ENCODE data around the gene GPR65.
"Not testable (repeated sequence)": the region's sequence is repeated elsewhere in the genome, so short reads cannot be mapped to it uniquely, and the experiment has no call there.

Gene GPR65

DNA sequence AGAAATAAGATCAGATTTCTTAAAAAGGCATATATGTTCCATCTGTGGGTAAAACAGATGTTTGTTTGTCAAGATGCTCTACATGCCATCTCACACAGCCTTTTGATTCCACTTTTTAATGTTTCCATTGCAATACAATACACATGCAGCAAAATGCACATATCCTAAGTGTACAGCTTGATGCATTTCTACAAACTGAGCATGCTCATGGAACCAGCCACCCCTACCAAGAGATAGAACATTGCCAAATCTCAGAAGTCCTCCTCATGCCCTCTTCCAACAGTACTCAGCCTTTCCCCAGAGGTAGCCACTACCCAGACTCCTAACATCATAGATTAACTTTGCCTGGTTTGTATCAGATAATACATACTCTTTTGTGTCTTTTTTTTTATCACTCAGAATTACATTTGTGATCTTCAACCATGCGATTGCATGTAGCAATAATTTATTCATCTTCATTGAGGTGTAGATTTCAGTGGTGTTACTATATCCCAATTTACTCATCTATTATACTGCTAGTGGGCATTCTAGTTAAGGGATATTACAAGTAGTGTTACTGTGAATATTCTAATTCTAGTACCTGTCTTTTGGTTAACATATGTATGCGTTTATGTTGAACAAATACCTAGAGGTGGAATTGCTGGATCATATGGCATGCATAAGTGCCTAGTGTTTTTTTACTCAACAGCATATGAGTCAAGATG lies 3.3 kb downstream of the GPR65 start:
- Histone ChIP-seq H3K9ac (ENCODE audit: low read length) (no peak overlapping the region), H3K4me1 (ENCODE audit: control insufficient read depth, insufficient read depth, low read length) (no peaks in the 10 kb centered on the region), H3K27ac (ENCODE audit: low read depth, low read length) (no peak overlapping the region), H3K27me3 (ENCODE audit: control insufficient read depth, insufficient read depth, low read length) (no peaks in the 10 kb centered on the region), H3K36me3 (ENCODE audit: control insufficient read depth, insufficient read depth, low read length) (no peaks in the 10 kb centered on the region), H3K4me3 (ENCODE audit: low read length) (no peak overlapping the region)

DNA sequence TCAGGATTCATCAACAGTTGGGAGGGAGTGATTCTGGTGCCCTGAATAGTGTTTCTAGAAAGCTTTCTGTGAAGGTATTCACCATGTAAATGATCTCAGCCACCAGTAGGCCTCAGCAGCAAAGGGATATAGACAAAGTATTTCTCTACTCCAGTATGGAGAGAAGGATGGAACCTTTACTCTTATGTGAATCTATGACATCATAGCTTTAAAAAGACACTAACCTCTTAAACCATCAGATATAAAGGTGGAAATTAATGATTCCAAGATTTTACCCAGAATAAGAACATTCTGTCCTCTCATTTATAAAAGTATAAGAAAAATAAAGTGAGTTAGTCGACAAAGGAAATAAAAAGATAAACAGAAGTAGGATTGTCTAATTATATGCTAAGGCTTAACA lies 4.6 kb downstream of the GPR65 start:
- no peaks in the 10 kb centered on the region for H3K4me1 ChIP-seq (ENCODE audit: control insufficient read depth, insufficient read depth, low read length)
- H3K27ac ChIP-seq (ENCODE audit: low read depth, low read length), result no peak overlapping the region
- no peak overlapping the region for H3K4me3 ChIP-seq (ENCODE audit: low read length)
- H3K9ac ChIP-seq (ENCODE audit: low read length), result no peak overlapping the region
- no peaks in the 10 kb centered on the region for H3K27me3 ChIP-seq (ENCODE audit: control insufficient read depth, insufficient read depth, low read length)
- H3K36me3 ChIP-seq (ENCODE audit: control insufficient read depth, insufficient read depth, low read length), result no peaks in the 10 kb centered on the region

DNA sequence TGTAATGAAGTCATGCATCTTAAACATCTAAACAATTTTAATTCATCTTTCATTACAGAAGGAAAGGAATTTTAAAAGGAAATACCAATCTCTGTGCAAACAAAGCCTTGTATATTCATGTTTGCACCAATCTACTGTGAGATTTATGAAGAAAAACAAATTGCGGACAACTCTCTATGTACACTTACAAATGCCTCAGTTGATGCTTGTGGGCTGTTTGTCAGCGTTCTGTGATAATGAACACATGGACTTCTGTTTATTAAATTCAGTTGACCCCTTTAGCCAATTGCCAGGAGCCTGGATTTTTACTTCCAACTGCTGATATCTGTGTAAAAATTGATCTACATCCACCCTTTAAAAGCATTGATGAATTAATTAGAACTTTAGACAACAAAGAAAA lies 5.4 kb downstream of the GPR65 start:
- Histone ChIP-seq H3K4me3 (ENCODE audit: low read length) (no peak overlapping the region), H3K4me1 (ENCODE audit: control insufficient read depth, insufficient read depth, low read length) (no peaks in the 10 kb centered on the region), H3K36me3 (ENCODE audit: control insufficient read depth, insufficient read depth, low read length) (no peaks in the 10 kb centered on the region), H3K9ac (ENCODE audit: low read length) (no peak overlapping the region), H3K27ac (ENCODE audit: low read depth, low read length) (no peak overlapping the region), H3K27me3 (ENCODE audit: control insufficient read depth, insufficient read depth, low read length) (no peaks in the 10 kb centered on the region)

DNA sequence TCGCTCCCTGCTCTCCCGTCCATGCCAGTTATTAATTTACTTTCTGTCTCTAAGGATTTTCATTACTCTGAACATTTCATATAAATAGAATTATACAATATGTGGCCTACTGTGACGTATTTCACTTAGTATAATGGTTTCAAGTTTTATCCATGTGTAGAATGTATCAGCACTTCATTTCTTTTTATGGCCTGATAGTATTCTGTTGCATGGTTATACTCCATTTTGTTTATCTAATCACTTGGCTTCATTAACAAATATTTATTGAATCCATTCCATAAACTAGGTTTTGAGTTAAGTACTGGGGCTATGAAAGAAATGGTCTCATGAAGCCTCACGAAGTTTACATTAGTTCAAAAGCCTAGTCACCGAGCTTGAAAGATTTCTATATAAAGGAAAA lies 7.6 kb downstream of the GPR65 start:
- H3K36me3 ChIP-seq (ENCODE audit: control insufficient read depth, insufficient read depth, low read length), result no peaks in the 10 kb centered on the region
- no peak overlapping the region for H3K27ac ChIP-seq (ENCODE audit: low read depth, low read length)
- no peaks in the 10 kb centered on the region for H3K4me1 ChIP-seq (ENCODE audit: control insufficient read depth, insufficient read depth, low read length)
- H3K9ac ChIP-seq (ENCODE audit: low read length), result no peak overlapping the region
- H3K27me3 ChIP-seq (ENCODE audit: control insufficient read depth, insufficient read depth, low read length), result no peaks in the 10 kb centered on the region
- H3K4me3 ChIP-seq (ENCODE audit: low read length), result no peak overlapping the region

DNA sequence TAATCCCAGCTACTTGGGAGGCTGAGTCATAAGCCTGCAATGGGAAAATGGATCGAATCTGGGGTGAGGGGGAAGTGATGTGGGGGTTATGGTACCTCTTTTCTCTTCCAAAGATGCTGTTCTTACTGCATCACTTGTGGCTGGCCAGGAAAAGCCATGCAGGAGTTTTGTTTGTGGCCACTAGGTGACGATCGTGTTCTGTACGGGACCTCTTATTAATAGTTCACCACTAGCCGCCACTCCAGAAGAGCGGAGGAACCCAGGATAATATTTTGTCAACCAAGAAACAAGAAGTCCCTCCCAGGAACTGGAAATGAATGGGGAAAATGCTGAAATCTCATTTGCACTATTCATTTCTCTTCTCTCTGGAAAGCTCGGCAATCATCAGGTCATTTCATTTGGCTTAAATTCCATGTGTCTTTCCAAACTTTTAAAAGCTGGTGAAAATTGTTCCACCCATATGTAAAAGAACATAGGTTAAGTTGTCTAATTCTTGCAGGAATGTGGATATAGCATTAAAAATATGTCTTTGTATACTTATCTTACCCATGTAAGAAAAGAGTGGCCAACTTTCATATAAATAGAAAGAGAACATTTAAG lies 8.9 kb downstream of the GPR65 start:
- H3K27ac ChIP-seq (ENCODE audit: low read depth, low read length), result no peak overlapping the region
- H3K4me1 ChIP-seq (ENCODE audit: control insufficient read depth, insufficient read depth, low read length), result no peaks in the 10 kb centered on the region
- no peaks in the 10 kb centered on the region for H3K36me3 ChIP-seq (ENCODE audit: control insufficient read depth, insufficient read depth, low read length)
- no peak overlapping the region for H3K9ac ChIP-seq (ENCODE audit: low read length)
- H3K4me3 ChIP-seq (ENCODE audit: low read length), result no peak overlapping the region
- no peaks in the 10 kb centered on the region for H3K27me3 ChIP-seq (ENCODE audit: control insufficient read depth, insufficient read depth, low read length)

DNA sequence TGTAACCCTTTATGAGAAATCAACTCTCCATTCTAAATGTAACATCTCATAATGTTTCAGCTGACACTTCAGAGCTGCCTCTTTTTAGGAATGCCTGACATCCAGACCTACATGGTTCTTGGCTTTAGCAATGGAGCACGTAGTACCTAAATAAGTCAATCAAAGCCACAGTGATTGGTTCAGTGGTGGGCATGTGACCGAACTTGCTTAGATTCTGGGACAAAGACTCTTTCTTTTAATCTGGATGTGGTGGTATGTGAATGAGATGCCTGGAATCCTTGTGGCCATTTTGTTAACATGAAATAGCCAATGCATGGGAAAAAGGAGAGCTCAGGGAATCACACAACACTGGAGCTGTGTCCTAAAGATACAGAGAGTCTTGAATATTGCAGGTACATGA lies 11.8 kb downstream of the GPR65 start:
- Histone ChIP-seq H3K36me3 (ENCODE audit: control insufficient read depth, insufficient read depth, low read length) (no peaks in the 10 kb centered on the region), H3K4me1 (ENCODE audit: control insufficient read depth, insufficient read depth, low read length) (no peaks in the 10 kb centered on the region), H3K27me3 (ENCODE audit: control insufficient read depth, insufficient read depth, low read length) (no peaks in the 10 kb centered on the region), H3K27ac (ENCODE audit: low read depth, low read length) (no peak overlapping the region), H3K4me3 (ENCODE audit: low read length) (no peak overlapping the region), H3K9ac (ENCODE audit: low read length) (no peak overlapping the region)

DNA sequence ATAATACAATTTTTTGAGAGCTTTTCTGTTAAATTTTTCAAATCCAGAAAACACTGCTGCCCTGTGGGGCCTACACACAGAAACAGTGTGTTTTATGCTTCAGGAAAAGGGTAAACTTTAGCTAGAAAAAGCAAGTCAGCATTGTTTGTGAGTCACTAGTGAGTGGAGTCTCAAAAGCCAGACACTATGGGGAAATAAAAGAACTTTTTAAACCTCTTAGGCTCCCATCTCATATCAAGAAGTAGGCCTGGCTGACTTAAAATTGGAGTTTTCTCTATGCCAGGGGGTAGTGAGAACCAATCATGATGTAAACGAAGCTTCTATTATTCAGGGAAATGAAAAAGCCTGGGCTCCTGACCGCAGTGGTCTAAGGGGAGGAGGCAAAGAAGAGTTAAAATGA lies 12.6 kb downstream of the GPR65 start:
- no peak overlapping the region for H3K9ac ChIP-seq (ENCODE audit: low read length)
- no peaks in the 10 kb centered on the region for H3K4me1 ChIP-seq (ENCODE audit: control insufficient read depth, insufficient read depth, low read length)
- no peak overlapping the region for H3K4me3 ChIP-seq (ENCODE audit: low read length)
- H3K36me3 ChIP-seq (ENCODE audit: control insufficient read depth, insufficient read depth, low read length), result no peaks in the 10 kb centered on the region
- no peak overlapping the region for H3K27ac ChIP-seq (ENCODE audit: low read depth, low read length)
- H3K27me3 ChIP-seq (ENCODE audit: control insufficient read depth, insufficient read depth, low read length), result no peaks in the 10 kb centered on the region

DNA sequence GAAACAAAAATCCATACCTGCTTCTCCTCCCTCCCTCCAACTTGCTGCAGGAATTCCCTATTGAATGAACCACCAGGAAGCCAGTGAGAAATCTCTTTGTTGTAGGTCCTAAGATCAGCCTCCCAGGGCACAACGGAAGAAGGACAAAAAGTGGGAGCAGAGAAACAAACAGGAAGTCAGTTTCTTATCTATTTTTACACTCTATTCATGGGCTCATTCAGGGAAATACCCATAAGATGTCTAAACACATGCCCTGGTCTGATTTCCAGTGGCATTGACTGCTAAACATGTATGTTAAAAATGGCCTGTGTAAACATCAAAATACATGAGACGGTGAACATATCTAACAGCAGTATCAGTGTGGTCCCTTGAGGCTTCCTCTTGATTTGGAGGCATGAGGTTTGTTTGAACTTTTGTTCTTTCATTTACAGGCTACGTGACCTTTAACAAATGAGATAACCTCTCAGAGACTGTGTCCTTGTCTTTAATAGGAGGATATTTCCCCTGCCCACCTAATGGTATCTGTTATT lies 18.8 kb downstream of the GPR65 start:
- Histone ChIP-seq H3K4me1 (ENCODE audit: control insufficient read depth, insufficient read depth, low read length) (no peaks in the 10 kb centered on the region), H3K27ac (ENCODE audit: low read depth, low read length) (no peak overlapping the region), H3K36me3 (ENCODE audit: control insufficient read depth, insufficient read depth, low read length) (no peaks in the 10 kb centered on the region), H3K9ac (ENCODE audit: low read length) (no peak overlapping the region), H3K4me3 (ENCODE audit: low read length) (no peak overlapping the region), H3K27me3 (ENCODE audit: control insufficient read depth, insufficient read depth, low read length) (no peaks in the 10 kb centered on the region)

DNA sequence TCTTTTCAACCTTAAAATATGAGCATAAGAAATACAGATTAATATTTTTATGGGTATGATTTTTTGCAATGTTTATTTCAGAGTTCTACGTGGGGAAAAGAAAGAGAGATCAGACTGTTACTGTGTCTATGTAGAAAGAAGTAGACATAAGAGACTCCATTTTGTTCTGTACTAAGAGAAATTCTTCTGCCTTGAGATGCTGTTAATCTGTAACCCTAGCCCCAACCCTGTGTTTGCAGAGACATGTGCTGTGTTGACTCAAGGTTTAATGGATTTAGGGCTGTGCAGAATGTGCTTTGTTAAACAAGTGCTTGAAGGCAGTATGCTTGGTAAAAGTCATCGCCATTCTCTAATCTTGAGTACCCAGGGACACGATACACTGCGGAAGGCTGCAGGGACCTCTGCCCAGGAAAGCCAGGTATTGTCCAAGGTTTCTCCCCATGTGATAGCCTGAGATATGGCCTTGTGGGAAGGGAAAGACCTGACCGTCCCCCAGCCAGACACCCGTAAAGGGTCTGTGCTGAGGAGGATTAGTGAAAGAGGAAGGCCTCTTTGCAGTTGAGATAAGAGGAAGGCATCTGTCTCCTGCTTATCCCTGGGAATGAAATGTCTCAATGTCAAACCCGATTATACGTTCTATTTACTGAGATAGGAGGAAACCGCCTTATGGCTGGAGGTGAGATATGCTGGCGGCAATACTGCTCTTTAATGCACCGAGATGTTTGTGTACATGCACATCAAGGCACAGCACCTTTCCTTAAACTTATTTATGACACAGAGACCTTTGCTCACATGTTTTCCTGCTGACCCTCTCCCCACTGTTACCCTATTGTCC lies 19.5 kb downstream of the GPR65 start:
- H3K4me1 ChIP-seq (ENCODE audit: control insufficient read depth, insufficient read depth, low read length); H3K36me3 ChIP-seq (ENCODE audit: control insufficient read depth, insufficient read depth, low read length); H3K4me3 ChIP-seq (ENCODE audit: low read length); H3K27me3 ChIP-seq (ENCODE audit: control insufficient read depth, insufficient read depth, low read length); H3K27ac ChIP-seq (ENCODE audit: low read depth, low read length); H3K9ac ChIP-seq (ENCODE audit: low read length): not testable (repeated sequence)

DNA sequence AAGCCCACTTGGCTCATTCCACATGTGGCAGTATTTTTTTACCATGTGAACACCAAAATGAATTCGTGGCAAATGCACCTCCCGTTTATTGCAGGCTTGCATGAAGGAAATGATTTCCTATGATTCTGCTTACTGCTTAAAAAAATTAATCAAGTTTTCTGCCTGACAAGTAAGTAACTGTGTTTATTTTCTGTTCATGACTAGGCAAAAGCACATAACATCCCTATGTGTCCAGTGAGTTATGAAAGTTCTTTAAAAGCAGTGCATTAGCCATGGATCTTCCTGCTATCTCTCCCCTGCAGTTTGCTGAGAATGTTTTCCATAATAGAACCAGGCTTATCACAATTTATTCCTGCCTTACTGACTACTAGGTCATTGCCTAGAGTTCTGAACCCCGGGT lies 20.4 kb downstream of the GPR65 start:
- no peak overlapping the region for H3K9ac ChIP-seq (ENCODE audit: low read length)
- no peaks in the 10 kb centered on the region for H3K36me3 ChIP-seq (ENCODE audit: control insufficient read depth, insufficient read depth, low read length)
- H3K27me3 ChIP-seq (ENCODE audit: control insufficient read depth, insufficient read depth, low read length), result no peaks in the 10 kb centered on the region
- no peak overlapping the region for H3K27ac ChIP-seq (ENCODE audit: low read depth, low read length)
- H3K4me1 ChIP-seq (ENCODE audit: control insufficient read depth, insufficient read depth, low read length), result no peaks in the 10 kb centered on the region
- H3K4me3 ChIP-seq (ENCODE audit: low read length), result no peak overlapping the region

DNA sequence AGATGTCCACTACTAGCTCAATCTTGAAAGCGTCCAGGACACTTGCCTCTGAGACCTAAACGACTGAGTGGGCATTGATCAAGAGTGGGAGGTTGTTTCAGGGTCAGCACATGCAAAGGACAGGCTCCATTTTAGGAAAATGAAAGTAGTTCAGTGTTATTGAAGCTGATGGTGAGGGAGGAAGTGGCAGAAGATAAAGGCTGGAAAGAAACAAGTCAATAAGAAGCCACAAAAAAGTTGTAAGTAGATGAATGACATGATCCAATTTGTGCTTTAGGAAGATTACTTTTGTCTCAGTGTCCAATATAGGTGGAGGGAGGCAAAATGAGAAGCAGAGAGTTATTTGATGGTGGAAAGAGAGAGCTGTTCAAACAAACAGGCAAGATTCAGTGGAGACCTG lies 22.0 kb downstream of the GPR65 start:
- H3K9ac ChIP-seq (ENCODE audit: low read length), result no peak overlapping the region
- H3K27ac ChIP-seq (ENCODE audit: low read depth, low read length), result no peak overlapping the region
- H3K4me1 ChIP-seq (ENCODE audit: control insufficient read depth, insufficient read depth, low read length), result no peaks in the 10 kb centered on the region
- no peaks in the 10 kb centered on the region for H3K27me3 ChIP-seq (ENCODE audit: control insufficient read depth, insufficient read depth, low read length)
- no peaks in the 10 kb centered on the region for H3K36me3 ChIP-seq (ENCODE audit: control insufficient read depth, insufficient read depth, low read length)
- H3K4me3 ChIP-seq (ENCODE audit: low read length), result no peak overlapping the region

DNA sequence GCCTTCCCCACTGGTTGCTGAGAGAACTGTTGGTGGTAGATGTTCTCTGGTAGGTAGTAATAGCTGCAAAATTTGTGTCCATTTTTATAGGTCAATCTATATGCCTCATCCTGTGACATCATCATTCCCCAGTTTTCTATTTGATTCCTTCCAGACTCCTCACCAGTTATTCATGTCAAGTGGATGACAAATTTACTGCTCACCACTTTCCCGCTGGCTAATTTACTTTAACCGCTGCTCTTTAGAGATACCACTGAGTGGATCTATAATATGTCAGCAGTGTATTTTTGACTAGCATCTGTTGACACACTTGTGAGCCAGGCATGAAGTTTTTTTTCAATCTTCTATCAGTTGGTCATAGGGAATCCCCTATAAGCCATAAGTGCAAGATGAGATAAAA lies 24.6 kb downstream of the GPR65 start:
- Histone ChIP-seq H3K9ac (ENCODE audit: low read length) (no peak overlapping the region), H3K4me3 (ENCODE audit: low read length) (no peak overlapping the region), H3K4me1 (ENCODE audit: control insufficient read depth, insufficient read depth, low read length) (no peaks in the 10 kb centered on the region), H3K36me3 (ENCODE audit: control insufficient read depth, insufficient read depth, low read length) (no peaks in the 10 kb centered on the region), H3K27me3 (ENCODE audit: control insufficient read depth, insufficient read depth, low read length) (no peaks in the 10 kb centered on the region), H3K27ac (ENCODE audit: low read depth, low read length) (no peak overlapping the region)

Measured in rectal smooth muscle tissue (tissue), 1 donor.